Measurements from ENCODE around the gene LZTS3. TPM values are rescaled to one million over a fixed set of nuclear protein-coding genes. Genes with fewer than 3 reads are reported as not detected.

LZTS3 gene
- total and polyA plus RNA-seq, 2 of the 13 experiments (the other 11 are each of a cell fraction or from before 2014, with no cell fraction given): 10.1 to 31.3 TPM

GRCh38 chr20:3203315-3204123, 30.2 kb upstream of the LZTS3 start (continued):
- TF ChIP-seq FLYWCH1 (CRISPR knock-in tag; IDR thresholded peaks at IDR 0.05) (no peak), YEATS4 (CRISPR knock-in tag; IDR thresholded peaks at IDR 0.05; ENCODE audit: borderline replicate concordance) (no peak), ZNF567 (CRISPR knock-in tag; IDR thresholded peaks at IDR 0.05; ENCODE audit: borderline replicate concordance) (peak; percentile 89; the same call in 1 of the 2 replicates), KDM5A (IDR thresholded peaks at IDR 0.05; ENCODE audit: borderline replicate concordance, low read length) (no peak; the same call in 1 of the 2 replicates), RELA (CRISPR knock-in tag; IDR thresholded peaks at IDR 0.05) (no peak), SMARCE1 (IDR thresholded peaks at IDR 0.05; ENCODE audit: borderline replicate concordance) (0 out of 2 replicates have a peak, but pooled peaks have one; percentile 1), ARID5B (CRISPR knock-in tag; IDR thresholded peaks at IDR 0.05) (no peak), ZNF12 (CRISPR knock-in tag; IDR thresholded peaks at IDR 0.05) (no peak), ZNF121 (CRISPR knock-in tag; IDR thresholded peaks at IDR 0.05) (no peak), HNF1B (CRISPR knock-in tag; IDR thresholded peaks at IDR 0.05) (no peak; the same call in none of the 2 replicates), ZNF446 (CRISPR knock-in tag; IDR thresholded peaks at IDR 0.05) (no peak), RFXAP (CRISPR knock-in tag; IDR thresholded peaks at IDR 0.05; ENCODE audit: borderline replicate concordance) (no peak), LRRFIP1 (CRISPR knock-in tag; conservative IDR thresholded peaks at IDR 0.05) (no peak), KDM5B (CRISPR knock-in tag; IDR thresholded peaks at IDR 0.05; ENCODE audit: borderline replicate concordance) (peak; percentile 69), HNRNPK (IDR thresholded peaks at IDR 0.05; ENCODE audit: low read depth, low read length, poor library complexity, severe bottlenecking) (no peak)
- TF ChIP-seq, protein P1, sequence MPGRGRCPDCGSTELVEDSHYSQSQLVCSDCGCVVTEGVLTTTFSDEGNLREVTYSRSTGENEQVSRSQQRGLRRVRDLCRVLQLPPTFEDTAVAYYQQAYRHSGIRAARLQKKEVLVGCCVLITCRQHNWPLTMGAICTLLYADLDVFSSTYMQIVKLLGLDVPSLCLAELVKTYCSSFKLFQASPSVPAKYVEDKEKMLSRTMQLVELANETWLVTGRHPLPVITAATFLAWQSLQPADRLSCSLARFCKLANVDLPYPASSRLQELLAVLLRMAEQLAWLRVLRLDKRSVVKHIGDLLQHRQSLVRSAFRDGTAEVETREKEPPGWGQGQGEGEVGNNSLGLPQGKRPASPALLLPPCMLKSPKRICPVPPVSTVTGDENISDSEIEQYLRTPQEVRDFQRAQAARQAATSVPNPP (CRISPR knock-in tag; IDR thresholded peaks at IDR 0.05): no peak
- TF ChIP-seq, protein P2, sequence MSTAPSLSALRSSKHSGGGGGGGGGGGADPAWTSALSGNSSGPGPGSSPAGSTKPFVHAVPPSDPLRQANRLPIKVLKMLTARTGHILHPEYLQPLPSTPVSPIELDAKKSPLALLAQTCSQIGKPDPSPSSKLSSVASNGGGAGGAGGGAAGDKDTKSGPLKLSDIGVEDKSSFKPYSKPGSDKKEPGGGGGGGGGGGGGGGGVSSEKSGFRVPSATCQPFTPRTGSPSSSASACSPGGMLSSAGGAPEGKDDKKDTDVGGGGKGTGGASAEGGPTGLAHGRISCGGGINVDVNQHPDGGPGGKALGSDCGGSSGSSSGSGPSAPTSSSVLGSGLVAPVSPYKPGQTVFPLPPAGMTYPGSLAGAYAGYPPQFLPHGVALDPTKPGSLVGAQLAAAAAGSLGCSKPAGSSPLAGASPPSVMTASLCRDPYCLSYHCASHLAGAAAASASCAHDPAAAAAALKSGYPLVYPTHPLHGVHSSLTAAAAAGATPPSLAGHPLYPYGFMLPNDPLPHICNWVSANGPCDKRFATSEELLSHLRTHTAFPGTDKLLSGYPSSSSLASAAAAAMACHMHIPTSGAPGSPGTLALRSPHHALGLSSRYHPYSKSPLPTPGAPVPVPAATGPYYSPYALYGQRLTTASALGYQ (CRISPR knock-in tag; IDR thresholded peaks at IDR 0.05): no peak
